Peyer's patch (tissue), 4 donors: ENCODE data around the gene GAS7. TPM values are rescaled to one million over a fixed set of nuclear protein-coding genes. Genes with fewer than 3 reads are reported as not detected.
A peak's percentile ranks its signal among the peaks of the same experiment; 100 is the strongest.

Experiments
- DNase-seq, 3 donors: peaks; one replicate each; pipeline ENCODE4 v3.0.0-alpha.2; 2017 to 2019
- H3K27ac ChIP-seq, 4 donors: fragments of 200-600 bp; sonication (generic); one replicate each; pipeline ENCODE4 v1.5.1; 2016 to 2019
- H3K27me3 ChIP-seq, 2 donors: fragments of 200-600 bp; sonication (generic); one replicate each; pipeline ENCODE4 v1.5.1; 2019
- H3K36me3 ChIP-seq, 3 donors: fragments of 200-600 bp; sonication (generic); one replicate each; pipeline ENCODE4 v1.5.1; 2016 to 2019
- H3K4me1 ChIP-seq, 4 donors: fragments of 200-600 bp; sonication (generic); one replicate each; pipeline ENCODE4 v1.5.1; 2016 to 2019
- H3K4me3 ChIP-seq, 4 donors: fragments of 200-600 bp; sonication (generic); 1 replicate in 3 of 4; 2 replicates in 1 of 4; pipeline ENCODE4 v1.5.1; 2016 to 2019; ENCODE audit warnings: mild to moderate bottlenecking in 1 of 4
- H3K9me3 ChIP-seq, 4 donors: fragments of 200-600 bp; sonication (generic); one replicate each; pipeline ENCODE4 v1.5.1; 2016 to 2019; ENCODE audit warnings: mild to moderate bottlenecking in 1 of 4
- CTCF ChIP-seq, 6 experiments: fragments of 450-650 bp in 4 of 6; fragments of 200-600 bp in 2 of 6; sonication (generic) in 1 of 6; IDR thresholded peaks; one replicate each; pipeline ENCODE4 v1.5.1; 2017 to 2019; ENCODE audit warnings: antibody characterized with exemption in 6 of 6, mild to moderate bottlenecking in 3 of 6, moderate library complexity in 1 of 6
- POLR2A ChIP-seq, 2 donors: fragments of 450-650 bp; IDR thresholded peaks; one replicate each; pipeline ENCODE4 v1.5.1; 2017; ENCODE audit warnings: antibody characterized with exemption in 2 of 2, mild to moderate bottlenecking in 2 of 2, moderate library complexity in 2 of 2
- total RNA-seq, 4 donors: library from RNA; depleted of rRNA; stranded (reverse); fragments of >200 nt; gene quantifications; one replicate each; pipeline ENCODE4 v1.1.0, GENCODE V29; 2016

The GAS7 gene
- total RNA-seq, 4 donors from 2014 or later = 6.8 to 104 (median 27.6) TPM

- Histone ChIP-seq H3K36me3 (no peaks in the 10 kb centered on the region), H3K27me3 (no peaks in the 10 kb centered on the region), H3K9me3 (no peaks in the 10 kb centered on the region), H3K27ac (no peak overlapping the region), H3K4me1 (no peaks in the 10 kb centered on the region), H3K4me3 (no peak overlapping the region)
- no peak for TF ChIP-seq CTCF (IDR thresholded peaks at IDR 0.05)
- TF ChIP-seq POLR2A (IDR thresholded peaks at IDR 0.05) = no peak
- DNase-seq = no peak
Measured at GRCh38 chr17:9994761-9995160, 203.6 kb downstream of the GAS7 start.

GRCh38 chr17:9991796-9992195 is 206.6 kb downstream of the GAS7 start:
- no peak overlapping the region for H3K4me3 ChIP-seq
- TF ChIP-seq POLR2A (IDR thresholded peaks at IDR 0.05) (no peak), CTCF (IDR thresholded peaks at IDR 0.05) (no peak)
- no peaks in the 10 kb centered on the region for H3K27me3 ChIP-seq
- H3K36me3 ChIP-seq = no peaks in the 10 kb centered on the region
- H3K4me1 ChIP-seq = no peaks in the 10 kb centered on the region
- no peak for DNase-seq
- H3K9me3 ChIP-seq = no peaks in the 10 kb centered on the region
- H3K27ac ChIP-seq = no peak overlapping the region

GRCh38 chr17:9991351-9991750 is 207.1 kb downstream of the GAS7 start:
- H3K27me3 ChIP-seq = no peaks in the 10 kb centered on the region
- TF ChIP-seq CTCF (IDR thresholded peaks at IDR 0.05) (no peak), POLR2A (IDR thresholded peaks at IDR 0.05) (no peak)
- no peak overlapping the region for H3K27ac ChIP-seq
- DNase-seq = no peak
- H3K9me3 ChIP-seq = no peaks in the 10 kb centered on the region
- no peaks in the 10 kb centered on the region for H3K4me1 ChIP-seq
- no peaks in the 10 kb centered on the region for H3K36me3 ChIP-seq
- no peak overlapping the region for H3K4me3 ChIP-seq

- TF ChIP-seq CTCF (IDR thresholded peaks at IDR 0.05) (peak in 5 of 6 experiments; percentile 34 to 70 (median 50)), POLR2A (IDR thresholded peaks at IDR 0.05) (no peak)
- no peak overlapping the region for H3K4me3 ChIP-seq
- no peaks in the 10 kb centered on the region for H3K36me3 ChIP-seq
- no peak overlapping the region for H3K27ac ChIP-seq
- no peaks in the 10 kb centered on the region for H3K4me1 ChIP-seq
- no peaks in the 10 kb centered on the region for H3K9me3 ChIP-seq
- no peaks in the 10 kb centered on the region for H3K27me3 ChIP-seq
- no peak for DNase-seq
Measured at GRCh38 chr17:9987779-9988585, 210.4 kb downstream of the GAS7 start.

- Histone ChIP-seq H3K4me1 (no peaks in the 10 kb centered on the region), H3K27me3 (no peaks in the 10 kb centered on the region), H3K4me3 (no peak overlapping the region), H3K36me3 (no peaks in the 10 kb centered on the region), H3K9me3 (no peaks in the 10 kb centered on the region), H3K27ac (no peak overlapping the region)
- TF ChIP-seq CTCF (IDR thresholded peaks at IDR 0.05) (no peak), POLR2A (IDR thresholded peaks at IDR 0.05) (no peak)
- no peak for DNase-seq
Measured at GRCh38 chr17:9986754-9987382, 211.5 kb downstream of the GAS7 start.
